HG03342 (cell line): ENCODE data around the gene RPTOR.
"Not testable (repeated sequence)": the region's sequence is repeated elsewhere in the genome, so short reads cannot be mapped to it uniquely, and the experiment has no call there.

Experiments used
- ATAC-seq: cut with Tn5 transposase; IDR thresholded peaks from one replicate; pipeline ENCODE4 v1.9.1; 2021; ENCODE audit warnings: mild to moderate bottlenecking, moderate library complexity; ENCODE audit not compliant: unreplicated experiment

The RPTOR gene

GRCh38 chr17:80552523-80552922 lies 7.9 kb downstream of the RPTOR start:
- ATAC-seq, result no peak

- ATAC-seq, result no peak
Measured at GRCh38 chr17:80555266-80555665, 10.6 kb downstream of the RPTOR start.

- no peak for ATAC-seq
Measured at GRCh38 chr17:80558046-80558445, 13.4 kb downstream of the RPTOR start.

GRCh38 chr17:80559825-80560251 lies 15.2 kb downstream of the RPTOR start:
- no peak for ATAC-seq

- no peak for ATAC-seq
Measured at GRCh38 chr17:80561541-80562114, 17.0 kb downstream of the RPTOR start.

GRCh38 chr17:80564545-80564944 lies 19.9 kb downstream of the RPTOR start:
- ATAC-seq, result no peak

- ATAC-seq, result no peak
Measured at GRCh38 chr17:80565343-80566053, 20.9 kb downstream of the RPTOR start.

- no peak for ATAC-seq
Measured at GRCh38 chr17:80566054-80566400, 21.4 kb downstream of the RPTOR start.

- ATAC-seq, result no peak
Measured at GRCh38 chr17:80568246-80568645, 23.6 kb downstream of the RPTOR start.

- ATAC-seq, result no peak
Measured at GRCh38 chr17:80569924-80570323, 25.3 kb downstream of the RPTOR start.

- ATAC-seq, result no peak
Measured at GRCh38 chr17:80573701-80574100, 29.1 kb downstream of the RPTOR start.

- ATAC-seq, result no peak
Measured at GRCh38 chr17:80574496-80574895, 29.9 kb downstream of the RPTOR start.

GRCh38 chr17:80575057-80575875 lies 30.6 kb downstream of the RPTOR start:
- ATAC-seq, result no peak

GRCh38 chr17:80577876-80578570 lies 33.4 kb downstream of the RPTOR start:
- no peak for ATAC-seq

- not testable (repeated sequence) for ATAC-seq
Measured at GRCh38 chr17:80578668-80579388, 34.2 kb downstream of the RPTOR start.

GRCh38 chr17:80582165-80582564 lies 37.5 kb downstream of the RPTOR start:
- no peak for ATAC-seq

- no peak for ATAC-seq
Measured at GRCh38 chr17:80584176-80584905, 39.7 kb downstream of the RPTOR start.

GRCh38 chr17:80585890-80586845 lies 41.5 kb downstream of the RPTOR start:
- no peak for ATAC-seq

- ATAC-seq, result no peak
Measured at GRCh38 chr17:80586846-80587228, 42.2 kb downstream of the RPTOR start.
